ENCODE data around the gene IL15. TPM values are rescaled to one million over a fixed set of nuclear protein-coding genes. Genes with fewer than 3 reads are reported as not detected.

IL15 gene
- total and polyA plus RNA-seq, 2 experiments from 2014 or later = 2.3 to 3.7 TPM

DNA sequence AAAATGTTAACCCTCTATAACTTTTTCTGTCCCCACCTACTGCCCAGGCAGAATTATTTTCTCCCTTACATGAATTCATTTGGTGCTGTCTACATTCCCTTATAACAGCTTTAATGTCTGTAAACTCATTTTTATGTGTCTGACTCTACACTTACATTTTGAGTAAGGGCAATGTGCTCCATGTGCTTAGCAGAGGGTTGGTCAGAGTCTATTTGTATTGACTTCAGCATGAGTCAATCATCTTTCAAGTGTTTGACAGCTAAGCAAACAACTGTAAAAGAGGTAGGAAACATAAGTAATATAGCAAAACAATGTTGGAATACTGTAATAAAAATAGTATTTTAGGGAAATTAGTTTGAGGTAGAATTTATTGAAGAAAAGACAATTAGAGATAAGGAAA lies 6.3 kb downstream of the IL15 start:
- H2AFZ ChIP-seq = no peak overlapping the region
- H3K27ac ChIP-seq (ENCODE audit: low read depth) = no peak overlapping the region
- Mint-ChIP-seq H3K9me3 (no peaks in the 10 kb centered on the region; the same call in 2 of the 3 replicates), H3K36me3 (ENCODE audit: low read depth) (no peaks in the 10 kb centered on the region), H3K27ac (no peak overlapping the region), H3K27me3 (ENCODE audit: insufficient read depth, low read depth, poor library complexity) (peaks cover 2% of the 10 kb centered on the region), H3K4me3 (no peak overlapping the region), H3K4me1 (peaks cover 4% of the 10 kb centered on the region; the same call in 2 of the 3 replicates)
- no peaks in the 10 kb centered on the region for H3K9me2 ChIP-seq (ENCODE audit: insufficient read depth)
- H3K79me2 ChIP-seq (replicated peaks; ENCODE audit: insufficient read depth) = no peaks in the 10 kb centered on the region
- no peaks in the 10 kb centered on the region for H4K20me1 ChIP-seq (replicated peaks; ENCODE audit: insufficient read depth)
- no peaks in the 10 kb centered on the region for H3F3A ChIP-seq (replicated peaks; ENCODE audit: low read depth)
- ATAC-seq (no peak), DNase-seq (ENCODE audit: low spot score) (no peak)
- peaks cover 4% of the 10 kb centered on the region; the same call in 1 of the 2 replicates for H3K4me1 ChIP-seq (ENCODE audit: insufficient read depth)
- H3K4me3 ChIP-seq = no peak overlapping the region
- no peaks in the 10 kb centered on the region for H3K36me3 ChIP-seq (ENCODE audit: insufficient read depth)
- no peak overlapping the region for H3K4me2 ChIP-seq
- H3K27me3 ChIP-seq (ENCODE audit: insufficient read depth) = peaks cover 8% of the 10 kb centered on the region
- no peak for TF ChIP-seq POLR2AphosphoS5 (IDR thresholded peaks at IDR 0.05; ENCODE audit: low read depth)
- TF ChIP-seq EZH2phosphoT487 (IDR thresholded peaks at IDR 0.05; ENCODE audit: unreplicated experiment) = no peak

GRCh38 chr4:141643557-141643956 lies 7.2 kb downstream of the IL15 start:
- H3K4me3 Mint-ChIP-seq = no peak overlapping the region
- ATAC-seq (no peak), DNase-seq (ENCODE audit: low spot score) (no peak)
- no peaks in the 10 kb centered on the region; the same call in 2 of the 3 replicates for H3K9me3 Mint-ChIP-seq
- H3K36me3 ChIP-seq (ENCODE audit: insufficient read depth) = no peaks in the 10 kb centered on the region
- no peaks in the 10 kb centered on the region for H4K20me1 ChIP-seq (replicated peaks; ENCODE audit: insufficient read depth)
- no peak overlapping the region for H3K27ac Mint-ChIP-seq
- no peak overlapping the region for H3K27ac ChIP-seq (ENCODE audit: low read depth)
- no peaks in the 10 kb centered on the region for H3K27me3 ChIP-seq (ENCODE audit: insufficient read depth)
- peaks cover 3% of the 10 kb centered on the region; the same call in 1 of the 3 replicates for H3K4me1 Mint-ChIP-seq
- no peak overlapping the region for H3K4me3 ChIP-seq
- H3K27me3 Mint-ChIP-seq (ENCODE audit: insufficient read depth, low read depth, poor library complexity) = no peaks in the 10 kb centered on the region
- H3K9me2 ChIP-seq (ENCODE audit: insufficient read depth) = no peaks in the 10 kb centered on the region
- no peaks in the 10 kb centered on the region for H3K36me3 Mint-ChIP-seq (ENCODE audit: low read depth)
- H2AFZ ChIP-seq = no peak overlapping the region
- H3K4me2 ChIP-seq = no peak overlapping the region
- no peaks in the 10 kb centered on the region for H3F3A ChIP-seq (replicated peaks; ENCODE audit: low read depth)
- H3K4me1 ChIP-seq (ENCODE audit: insufficient read depth) = no peaks in the 10 kb centered on the region; the same call in 1 of the 2 replicates
- H3K79me2 ChIP-seq (replicated peaks; ENCODE audit: insufficient read depth) = no peaks in the 10 kb centered on the region
- TF ChIP-seq, protein P1, sequence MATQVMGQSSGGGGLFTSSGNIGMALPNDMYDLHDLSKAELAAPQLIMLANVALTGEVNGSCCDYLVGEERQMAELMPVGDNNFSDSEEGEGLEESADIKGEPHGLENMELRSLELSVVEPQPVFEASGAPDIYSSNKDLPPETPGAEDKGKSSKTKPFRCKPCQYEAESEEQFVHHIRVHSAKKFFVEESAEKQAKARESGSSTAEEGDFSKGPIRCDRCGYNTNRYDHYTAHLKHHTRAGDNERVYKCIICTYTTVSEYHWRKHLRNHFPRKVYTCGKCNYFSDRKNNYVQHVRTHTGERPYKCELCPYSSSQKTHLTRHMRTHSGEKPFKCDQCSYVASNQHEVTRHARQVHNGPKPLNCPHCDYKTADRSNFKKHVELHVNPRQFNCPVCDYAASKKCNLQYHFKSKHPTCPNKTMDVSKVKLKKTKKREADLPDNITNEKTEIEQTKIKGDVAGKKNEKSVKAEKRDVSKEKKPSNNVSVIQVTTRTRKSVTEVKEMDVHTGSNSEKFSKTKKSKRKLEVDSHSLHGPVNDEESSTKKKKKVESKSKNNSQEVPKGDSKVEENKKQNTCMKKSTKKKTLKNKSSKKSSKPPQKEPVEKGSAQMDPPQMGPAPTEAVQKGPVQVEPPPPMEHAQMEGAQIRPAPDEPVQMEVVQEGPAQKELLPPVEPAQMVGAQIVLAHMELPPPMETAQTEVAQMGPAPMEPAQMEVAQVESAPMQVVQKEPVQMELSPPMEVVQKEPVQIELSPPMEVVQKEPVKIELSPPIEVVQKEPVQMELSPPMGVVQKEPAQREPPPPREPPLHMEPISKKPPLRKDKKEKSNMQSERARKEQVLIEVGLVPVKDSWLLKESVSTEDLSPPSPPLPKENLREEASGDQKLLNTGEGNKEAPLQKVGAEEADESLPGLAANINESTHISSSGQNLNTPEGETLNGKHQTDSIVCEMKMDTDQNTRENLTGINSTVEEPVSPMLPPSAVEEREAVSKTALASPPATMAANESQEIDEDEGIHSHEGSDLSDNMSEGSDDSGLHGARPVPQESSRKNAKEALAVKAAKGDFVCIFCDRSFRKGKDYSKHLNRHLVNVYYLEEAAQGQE (IDR thresholded peaks at IDR 0.05; ENCODE audit: unreplicated experiment) = no peak
- no peak for TF ChIP-seq EZH2 (IDR thresholded peaks at IDR 0.05; ENCODE audit: low read depth, unreplicated experiment)
- no peak for TF ChIP-seq ZNF462 (CRISPR knock-in tag; IDR thresholded peaks at IDR 0.05)
- TF ChIP-seq EZH2phosphoT487 (IDR thresholded peaks at IDR 0.05; ENCODE audit: unreplicated experiment) = no peak
- no peak for TF ChIP-seq POLR2AphosphoS5 (IDR thresholded peaks at IDR 0.05; ENCODE audit: low read depth)
- TF ChIP-seq STAT1 (IDR thresholded peaks at IDR 0.05; ENCODE audit: unreplicated experiment) = no peak
- TF ChIP-seq ZNF331 (CRISPR knock-in tag; IDR thresholded peaks at IDR 0.05; ENCODE audit: low read depth) = no peak
- no peak for TF ChIP-seq NANOG (IDR thresholded peaks at IDR 0.05; ENCODE audit: borderline replicate concordance)
- no peak for TF ChIP-seq CREB1 (CRISPR knock-in tag; IDR thresholded peaks at IDR 0.05; ENCODE audit: low read depth)
- TF ChIP-seq, protein P2, sequence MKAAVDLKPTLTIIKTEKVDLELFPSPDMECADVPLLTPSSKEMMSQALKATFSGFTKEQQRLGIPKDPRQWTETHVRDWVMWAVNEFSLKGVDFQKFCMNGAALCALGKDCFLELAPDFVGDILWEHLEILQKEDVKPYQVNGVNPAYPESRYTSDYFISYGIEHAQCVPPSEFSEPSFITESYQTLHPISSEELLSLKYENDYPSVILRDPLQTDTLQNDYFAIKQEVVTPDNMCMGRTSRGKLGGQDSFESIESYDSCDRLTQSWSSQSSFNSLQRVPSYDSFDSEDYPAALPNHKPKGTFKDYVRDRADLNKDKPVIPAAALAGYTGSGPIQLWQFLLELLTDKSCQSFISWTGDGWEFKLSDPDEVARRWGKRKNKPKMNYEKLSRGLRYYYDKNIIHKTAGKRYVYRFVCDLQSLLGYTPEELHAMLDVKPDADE (IDR thresholded peaks at IDR 0.05) = no peak
- no peak for TF ChIP-seq ZNF114 (CRISPR knock-in tag; IDR thresholded peaks at IDR 0.05)
